HG03469 (cell line): ENCODE results near the gene ADCY7.

Source experiments
- ATAC-seq: cut with Tn5 transposase; IDR thresholded peaks from one replicate; pipeline ENCODE4 v1.9.1; 2021; ENCODE audit warnings: mild to moderate bottlenecking, moderate library complexity, moderate number of reproducible peaks; ENCODE audit not compliant: unreplicated experiment

ADCY7 gene

DNA sequence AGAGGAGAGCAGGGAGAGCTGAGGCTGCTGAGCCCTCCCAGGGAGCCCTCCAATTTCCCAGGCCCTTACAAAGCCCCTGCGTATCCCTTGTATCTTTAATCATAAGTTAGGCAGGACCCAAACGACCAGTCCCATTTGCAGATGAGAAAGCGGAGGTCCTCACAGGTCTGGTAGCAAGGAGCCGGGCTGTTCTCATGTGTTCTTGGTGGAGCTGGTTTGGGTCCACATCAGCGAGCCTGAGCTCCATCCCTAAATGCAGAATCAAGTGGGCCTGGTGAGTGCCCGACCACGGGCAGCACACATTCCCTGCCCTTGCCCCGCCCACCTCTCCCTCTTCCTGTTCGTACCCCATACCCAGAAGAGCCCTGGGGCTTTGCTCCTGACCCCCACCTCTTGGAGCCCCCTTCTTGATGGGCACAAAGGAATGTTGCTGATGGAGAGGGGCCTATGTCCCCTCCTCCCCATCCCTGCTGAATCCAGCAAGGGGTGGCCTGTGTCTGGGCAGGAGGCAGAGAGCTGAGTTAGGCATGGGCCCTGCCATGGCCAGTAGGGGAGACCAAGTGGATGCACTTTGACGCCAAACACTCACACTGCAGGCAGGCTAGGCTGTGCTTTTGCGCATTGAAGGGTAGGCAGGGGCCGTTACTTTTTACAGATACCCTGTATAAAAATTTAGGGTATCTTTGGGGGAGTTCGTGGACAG is 18.3 kb upstream of the ADCY7 start:
- no peak for ATAC-seq

DNA sequence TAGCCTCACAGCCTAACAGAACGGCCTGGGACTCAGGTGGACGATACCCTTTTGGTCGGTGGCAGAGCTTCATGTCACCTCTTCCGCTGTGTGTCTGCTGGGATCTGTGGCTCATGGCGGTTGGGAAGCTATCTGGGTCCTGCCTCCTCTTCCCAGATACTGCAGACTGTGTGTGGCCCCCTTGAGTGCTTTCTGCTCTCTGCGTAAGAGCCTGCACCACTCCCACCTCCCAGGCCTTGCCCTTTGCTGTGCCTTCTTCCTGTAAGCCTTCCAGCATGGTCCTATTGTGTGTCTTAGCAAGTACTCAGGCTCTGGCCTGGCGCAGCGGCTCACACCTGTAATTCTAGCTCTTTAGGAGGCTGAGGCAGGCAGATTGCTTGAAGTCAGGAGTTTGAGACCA is 17.5 kb upstream of the ADCY7 start:
- ATAC-seq = no peak

DNA sequence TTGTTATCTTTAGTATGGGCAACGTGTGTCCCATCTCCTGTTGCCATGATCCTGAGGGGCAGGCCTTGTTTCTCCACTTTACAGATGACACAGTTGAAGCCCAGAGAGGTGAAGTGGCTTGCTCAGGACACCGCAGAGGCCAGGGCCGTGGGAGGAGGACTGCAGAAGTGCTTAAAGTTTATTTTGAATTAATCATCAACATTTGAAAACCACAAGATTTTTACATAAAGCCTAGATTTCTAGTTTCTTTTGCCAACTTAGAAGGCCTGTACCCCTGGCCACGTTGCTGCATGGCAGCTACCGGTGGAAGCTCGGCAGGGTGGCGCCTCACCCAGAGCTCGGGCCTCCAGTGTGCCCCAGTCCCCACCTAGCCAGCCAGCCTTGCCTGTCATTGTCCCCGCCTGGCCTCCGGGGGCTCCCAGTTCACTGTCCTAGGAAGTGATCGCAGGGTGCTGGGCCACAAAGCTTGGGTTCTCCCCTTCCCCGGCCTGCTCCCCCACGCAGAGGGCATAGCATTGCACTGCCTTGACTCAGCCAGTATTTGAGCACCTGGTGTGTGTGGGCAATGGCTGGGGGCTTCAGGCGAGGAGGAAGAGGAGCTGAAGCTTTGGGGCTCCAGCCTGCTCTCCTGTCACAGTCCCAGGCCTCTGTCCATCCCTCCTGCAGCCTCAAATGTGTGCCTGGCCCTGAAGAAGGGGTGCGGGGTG is 14.8 kb upstream of the ADCY7 start:
- no peak for ATAC-seq

DNA sequence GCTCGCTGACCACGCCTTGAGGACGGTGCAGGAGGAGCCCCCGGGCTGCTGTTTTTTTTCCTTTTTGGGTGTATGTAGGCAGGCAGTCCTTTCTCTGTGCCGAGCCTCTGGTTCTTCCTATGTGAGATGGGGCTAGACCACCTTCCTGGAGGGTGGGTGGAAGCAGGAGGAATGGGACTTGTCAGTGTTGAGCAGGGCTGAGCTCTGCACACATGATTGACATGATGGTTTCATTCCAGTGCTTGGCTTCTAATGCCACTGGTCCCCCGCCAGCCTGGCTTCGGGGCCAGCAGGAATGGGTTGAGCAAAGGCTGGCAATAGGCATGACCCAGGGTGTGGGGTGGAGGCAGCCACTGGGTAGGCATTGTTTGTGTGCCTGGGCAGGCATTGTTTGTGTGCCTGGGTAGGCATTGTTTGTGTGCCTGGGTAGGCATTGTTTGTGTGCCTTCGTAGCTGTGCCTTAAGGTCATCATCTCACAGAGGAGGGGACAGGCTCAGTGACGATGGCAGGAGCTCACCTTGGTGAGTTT is 14.2 kb upstream of the ADCY7 start:
- ATAC-seq = no peak

DNA sequence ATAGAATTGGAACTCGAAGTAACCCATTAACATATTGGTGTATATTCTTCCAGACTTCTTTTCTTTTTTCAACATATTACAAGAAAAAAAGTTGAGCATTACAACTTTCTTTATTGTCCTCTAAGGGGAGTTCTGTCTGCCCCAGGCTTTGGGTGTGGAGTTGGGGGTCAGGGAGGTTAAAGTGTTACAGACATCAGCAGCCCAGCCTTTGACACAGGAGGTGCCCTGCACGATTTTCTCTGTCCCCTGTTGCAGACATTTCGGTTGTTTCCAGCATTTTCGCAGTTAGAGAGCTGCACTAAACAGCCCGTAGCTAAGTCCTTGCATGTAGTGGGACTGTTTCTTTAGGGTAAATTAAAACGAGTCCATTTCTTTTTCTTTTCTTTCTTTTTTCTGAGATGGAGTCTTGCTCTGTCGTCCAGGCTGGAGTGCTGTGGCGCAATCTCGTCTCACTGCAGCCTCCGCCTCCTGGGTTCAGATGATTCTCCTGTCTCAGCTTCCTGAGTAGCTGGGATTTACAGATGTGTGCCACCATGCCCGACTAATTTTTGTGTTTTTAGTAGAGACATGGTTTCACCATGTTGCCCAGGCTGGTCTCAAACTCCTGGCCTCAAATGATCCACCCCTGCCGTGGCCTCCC is 13.4 kb upstream of the ADCY7 start:
- ATAC-seq = no peak

DNA sequence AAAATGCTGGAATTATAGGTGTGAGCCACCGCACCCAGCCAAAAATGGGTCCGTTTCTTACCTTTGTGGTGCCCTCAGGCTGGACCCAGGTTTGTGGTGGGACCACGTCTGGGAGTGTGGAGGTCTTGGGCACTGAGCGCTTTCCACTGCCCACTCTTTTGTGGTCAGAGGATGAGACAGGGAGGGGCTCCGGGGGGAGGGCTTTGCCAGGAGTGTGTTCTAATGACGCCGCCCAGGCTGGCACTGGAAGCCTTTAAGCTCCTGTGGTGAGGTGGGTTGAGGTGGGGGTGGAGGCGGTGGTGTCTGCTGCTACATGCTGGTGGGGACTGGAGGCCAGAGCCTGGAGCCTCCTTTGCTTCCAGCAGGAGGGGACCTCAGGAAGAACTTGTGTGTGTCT is 12.8 kb upstream of the ADCY7 start:
- ATAC-seq = no peak

DNA sequence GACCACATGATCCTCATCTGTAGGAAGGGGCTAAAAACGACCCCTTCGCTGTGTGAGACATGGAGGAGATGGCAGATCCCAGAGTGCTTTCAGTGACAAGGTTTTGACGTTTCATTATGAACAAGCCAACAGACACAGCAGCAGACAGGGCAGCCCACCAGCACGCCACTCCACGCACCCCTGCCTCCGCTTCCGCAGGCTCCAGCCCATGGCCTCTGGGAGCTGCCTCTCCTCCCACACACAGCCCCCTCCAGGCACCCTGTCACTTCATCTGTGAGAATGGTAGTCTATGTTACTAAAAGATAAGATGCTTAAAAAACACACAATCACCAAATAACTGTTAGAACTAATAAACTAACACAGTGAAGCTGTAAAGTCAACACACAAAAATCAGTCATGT is 12.3 kb upstream of the ADCY7 start:
- ATAC-seq = no peak

DNA sequence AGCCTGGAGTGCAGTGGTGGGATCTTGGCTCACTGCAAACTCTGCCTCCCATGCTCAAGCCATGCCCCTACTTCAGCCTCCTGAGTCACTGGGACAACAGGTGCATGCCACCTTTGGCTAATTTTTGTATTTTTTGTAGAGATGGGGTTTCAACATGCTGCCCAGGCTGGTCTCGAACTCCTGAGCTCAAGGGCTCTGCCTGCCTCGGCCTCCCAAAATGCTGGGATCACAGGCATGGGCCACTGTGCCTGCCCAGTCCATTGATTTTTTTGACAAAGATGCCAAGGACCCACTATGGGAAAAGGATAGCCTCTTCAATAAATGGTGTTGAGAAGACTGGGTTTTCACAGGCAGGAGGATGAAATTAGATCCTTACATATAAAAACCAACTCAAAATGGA is 10.8 kb upstream of the ADCY7 start:
- no peak for ATAC-seq

DNA sequence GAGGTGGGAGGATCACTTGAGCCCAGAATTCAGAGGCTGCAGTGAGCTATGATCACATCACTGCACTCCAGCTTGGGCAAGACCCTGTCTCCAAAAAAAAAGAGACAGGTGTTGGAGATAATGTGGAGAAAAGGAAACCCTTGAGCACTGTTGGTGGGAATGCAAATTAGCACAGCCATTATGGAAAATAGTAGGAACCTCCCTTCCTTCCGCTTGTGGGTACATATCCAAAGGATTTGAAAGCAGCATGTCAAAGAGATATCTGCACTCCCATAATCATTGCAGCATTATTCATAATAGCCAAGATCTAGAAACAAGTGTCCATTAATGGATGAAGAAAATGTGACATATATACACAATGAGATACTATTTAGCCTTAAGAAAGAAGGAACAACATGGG is 9.7 kb upstream of the ADCY7 start:
- no peak for ATAC-seq

DNA sequence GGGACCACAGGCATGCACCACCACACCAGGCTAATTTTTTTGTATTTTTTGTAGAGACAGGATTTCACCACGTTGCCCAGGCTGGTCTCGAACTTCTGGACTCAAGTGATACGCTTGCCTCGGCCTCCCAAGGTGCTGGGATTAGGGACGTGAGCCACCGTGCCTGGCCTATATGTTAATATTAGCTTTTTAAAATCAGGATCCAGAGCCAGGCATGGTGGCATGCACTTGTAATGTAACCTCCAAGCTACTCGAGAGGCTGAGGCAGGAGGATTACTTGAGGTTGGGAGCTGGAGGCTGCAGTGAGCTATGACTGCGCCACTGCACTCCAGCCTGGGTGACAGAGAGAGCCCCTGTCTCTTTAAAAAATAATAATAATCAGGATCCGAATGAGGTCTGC is 8.5 kb upstream of the ADCY7 start:
- no peak for ATAC-seq

DNA sequence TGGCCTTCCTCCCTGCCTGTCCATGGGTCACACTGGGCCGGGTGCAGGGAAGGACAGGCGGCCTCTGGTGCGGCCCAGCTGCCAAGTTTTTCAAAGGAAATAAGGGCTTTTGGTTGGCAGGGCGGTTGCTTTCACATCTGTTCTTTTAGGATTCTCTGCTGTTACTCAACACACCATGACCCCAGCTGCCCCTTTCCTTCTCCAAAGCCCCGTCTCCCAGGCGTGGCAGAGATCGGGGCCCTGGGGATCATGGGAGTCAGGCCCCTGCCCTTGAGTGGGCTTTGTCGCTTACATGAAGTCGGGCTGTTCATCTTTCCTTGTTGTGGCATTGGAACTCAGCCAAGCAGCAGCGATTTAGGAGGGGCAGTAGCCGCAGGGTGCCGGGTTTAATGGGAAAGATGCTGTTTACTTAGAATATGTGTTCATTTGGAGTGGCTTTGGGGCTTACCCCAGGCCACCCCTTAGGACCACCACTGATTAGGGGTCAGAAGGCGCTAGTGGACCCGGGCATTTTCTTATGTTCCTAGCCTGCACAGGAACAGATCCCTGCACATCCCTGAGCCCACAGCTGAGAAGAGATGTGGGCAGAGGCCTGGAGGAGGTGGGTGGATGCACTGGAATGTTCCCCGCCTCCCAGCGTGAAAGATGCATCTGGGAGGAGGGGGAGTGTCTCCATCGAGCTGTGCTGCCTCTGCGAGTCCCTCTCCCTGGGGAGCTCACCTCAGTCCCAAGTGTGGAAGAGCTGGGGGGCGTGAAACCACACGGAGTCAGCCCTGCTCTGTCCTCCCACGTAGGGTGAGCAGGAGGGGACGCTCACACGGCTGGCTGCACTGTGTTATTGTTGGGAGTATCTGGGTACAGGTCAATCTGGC is 6.8 kb upstream of the ADCY7 start:
- ATAC-seq = no peak

DNA sequence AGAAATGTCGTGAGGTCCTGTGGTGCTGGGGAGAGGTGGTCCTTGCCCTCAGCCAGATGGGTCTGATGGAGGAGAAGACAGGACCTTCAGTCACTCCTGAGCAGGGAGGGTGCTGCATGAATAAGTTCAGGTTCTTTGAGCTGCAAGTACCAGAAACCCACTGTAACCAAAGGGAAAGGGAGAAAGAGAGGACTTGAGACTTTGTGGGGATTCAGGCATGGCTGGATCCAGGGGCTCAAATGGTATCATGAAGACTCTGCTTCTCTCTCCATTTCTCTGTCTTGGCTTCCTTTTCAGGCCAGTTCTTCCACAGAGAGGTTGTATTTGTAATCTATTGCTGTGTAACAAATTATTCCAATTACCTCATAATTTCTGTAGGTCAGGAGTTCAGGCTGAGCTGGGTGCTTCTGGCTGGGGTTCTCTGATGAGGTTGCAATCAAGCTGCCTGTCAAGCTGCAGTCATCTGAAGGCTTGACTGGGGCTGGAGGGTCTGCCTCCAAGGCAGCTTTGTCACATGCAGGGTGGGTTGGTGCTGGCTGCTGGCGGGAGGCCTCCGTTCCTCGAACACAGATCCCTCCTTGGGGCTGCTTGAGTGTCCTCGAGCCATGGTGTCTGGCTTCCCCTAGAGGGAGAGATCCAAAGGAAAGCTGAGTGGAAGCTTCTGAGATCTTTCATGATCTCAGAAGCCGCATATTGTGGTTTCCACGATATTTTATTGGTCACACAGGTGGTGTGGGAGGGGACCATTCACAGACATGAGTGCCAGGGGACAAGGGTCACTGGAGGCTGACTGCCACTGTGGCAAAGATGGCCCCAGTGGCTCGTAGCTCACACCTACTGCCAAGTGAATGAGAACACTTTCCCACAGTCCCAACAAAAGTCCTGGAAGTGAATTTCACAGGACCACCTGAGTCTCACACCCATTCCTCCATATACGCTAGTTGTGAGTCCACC is 5.9 kb upstream of the ADCY7 start:
- no peak for ATAC-seq

DNA sequence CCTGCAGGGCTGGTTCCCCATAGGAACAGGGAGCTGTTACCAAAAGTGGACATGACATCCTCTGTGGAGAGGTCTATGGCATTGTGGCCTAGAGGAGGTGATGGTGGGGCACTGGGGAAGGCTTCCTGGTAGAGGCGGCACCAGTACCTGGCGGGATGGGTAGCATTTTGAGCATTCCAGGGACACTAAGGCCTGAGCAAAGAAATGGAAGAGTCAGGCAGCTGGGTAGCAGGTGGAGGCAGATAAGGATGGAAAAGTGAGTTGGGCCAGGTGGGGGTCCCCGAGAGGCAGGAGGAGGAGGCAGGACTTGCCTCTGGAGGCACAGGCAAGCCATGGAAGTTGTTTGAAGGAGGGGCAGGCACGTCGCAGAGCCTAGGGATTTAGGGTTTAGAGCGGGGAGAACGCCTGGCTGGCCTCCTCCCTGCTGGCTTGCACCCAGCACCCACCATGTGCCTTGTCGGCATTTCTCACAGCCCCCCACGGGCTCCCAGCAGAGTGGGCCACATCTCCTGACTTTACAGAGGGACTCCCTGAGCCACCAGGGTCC is 5.1 kb upstream of the ADCY7 start:
- ATAC-seq = no peak

DNA sequence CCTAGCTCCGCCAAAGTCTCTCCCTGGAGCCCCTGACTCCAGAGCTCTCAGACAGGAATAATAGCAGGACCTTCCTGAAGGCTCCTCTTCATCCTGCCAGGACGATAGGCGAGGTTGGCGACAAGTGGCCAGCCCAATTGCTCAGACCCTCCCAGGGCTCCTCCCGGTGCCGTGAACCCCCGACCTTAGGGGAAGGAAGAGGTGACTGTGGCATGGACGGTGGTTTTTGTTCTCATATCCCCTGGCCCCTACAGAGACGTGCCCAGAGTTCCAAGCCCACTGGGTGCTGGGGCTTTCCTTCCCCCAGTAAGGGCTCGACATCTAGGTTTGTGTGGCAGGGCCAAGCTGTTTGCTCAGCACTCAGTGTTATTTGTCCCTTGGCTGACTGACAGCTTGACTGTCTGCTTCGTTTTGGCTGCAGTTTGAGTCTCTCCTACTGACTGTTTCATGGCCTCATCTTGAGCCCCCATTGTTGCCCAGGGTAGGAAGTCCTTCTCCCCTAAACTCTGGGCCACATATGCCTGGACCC is 4.6 kb upstream of the ADCY7 start:
- ATAC-seq = no peak

DNA sequence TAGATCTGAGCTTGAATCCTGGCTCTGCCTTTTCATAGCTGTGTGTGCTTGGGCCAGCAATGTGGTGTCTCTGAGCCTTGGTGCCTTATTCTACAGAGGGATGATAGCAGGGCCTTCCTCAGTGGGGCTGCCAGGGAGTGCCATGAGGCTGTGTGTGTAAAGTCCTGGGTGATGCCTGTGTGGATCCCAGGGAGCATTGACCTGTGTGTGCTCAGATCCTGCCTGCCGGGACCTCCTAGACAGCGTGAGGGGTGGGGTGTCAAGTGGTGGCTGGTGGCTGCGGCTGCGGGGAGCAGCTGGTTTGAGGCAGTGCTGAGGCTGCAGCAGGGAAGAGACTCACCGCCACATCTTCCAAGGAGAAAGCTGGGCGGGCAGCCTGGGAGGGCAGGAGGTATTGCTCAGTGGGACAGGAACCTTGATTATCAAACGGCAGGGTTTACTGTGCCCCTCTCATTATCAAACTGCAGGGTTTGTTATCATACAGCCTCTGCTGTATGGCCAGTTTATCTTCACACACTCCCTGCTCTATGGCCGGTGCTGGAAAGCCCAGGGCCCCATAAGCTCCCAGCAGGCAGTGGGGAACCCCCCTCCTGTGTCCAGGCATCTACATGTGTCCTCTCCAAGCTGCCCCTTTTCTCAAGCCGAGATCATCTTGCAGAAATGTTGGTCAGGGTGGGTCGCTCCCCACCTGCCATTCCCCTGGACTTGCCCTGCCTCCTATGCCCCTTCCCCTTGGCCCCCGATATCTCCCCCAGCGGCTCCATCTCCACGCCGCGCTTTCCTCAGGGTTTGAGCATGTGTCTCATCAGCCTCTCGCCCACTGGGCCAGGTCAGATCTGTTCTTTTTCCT is 3.1 kb upstream of the ADCY7 start:
- ATAC-seq = no peak

DNA sequence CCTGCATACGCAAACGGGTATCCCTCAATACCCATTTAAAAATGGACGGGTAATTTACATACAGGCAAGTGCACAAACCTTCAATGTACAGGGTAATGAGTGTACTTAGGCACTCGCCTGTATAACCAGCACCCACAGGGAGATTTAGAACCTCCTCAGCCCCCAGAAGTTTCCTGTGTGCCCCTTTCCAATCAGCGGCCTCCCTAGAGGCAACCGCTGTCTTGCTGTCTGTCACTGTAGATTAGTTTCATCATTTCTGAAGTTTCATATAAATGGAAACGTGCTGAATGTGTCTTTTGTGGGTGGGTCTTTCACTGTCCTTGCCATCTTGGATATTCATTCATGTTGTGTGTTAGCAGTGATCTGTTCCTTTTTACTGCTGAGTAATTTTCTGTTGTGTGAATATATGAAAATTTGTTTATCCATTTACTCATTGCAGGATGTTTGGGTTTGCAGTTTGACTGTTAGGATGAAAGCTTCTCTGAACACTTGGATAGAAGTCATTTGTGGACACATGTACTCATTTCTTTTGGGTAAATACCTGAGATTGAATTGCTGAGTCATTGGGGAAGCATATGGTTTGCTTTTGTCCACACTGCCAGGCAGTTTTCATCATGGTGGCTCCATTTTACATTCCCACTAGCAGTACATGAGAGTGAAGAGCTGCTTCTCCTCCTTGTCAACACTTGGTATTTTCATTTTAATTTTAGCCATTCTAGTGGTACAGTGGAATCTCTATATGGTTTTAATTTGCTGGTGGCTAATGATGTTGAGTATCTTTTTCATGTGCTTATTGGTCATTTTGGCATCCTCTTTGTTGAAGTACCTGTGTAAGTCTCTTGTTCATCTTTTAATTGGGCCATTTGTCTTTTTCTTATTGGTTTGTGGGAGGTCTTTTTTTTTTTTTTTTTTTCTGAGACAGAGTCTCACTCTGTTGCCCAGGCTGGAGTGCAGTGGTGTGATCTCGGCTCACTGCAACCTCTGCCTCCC is 2.1 kb upstream of the ADCY7 start:
- ATAC-seq = no peak

DNA sequence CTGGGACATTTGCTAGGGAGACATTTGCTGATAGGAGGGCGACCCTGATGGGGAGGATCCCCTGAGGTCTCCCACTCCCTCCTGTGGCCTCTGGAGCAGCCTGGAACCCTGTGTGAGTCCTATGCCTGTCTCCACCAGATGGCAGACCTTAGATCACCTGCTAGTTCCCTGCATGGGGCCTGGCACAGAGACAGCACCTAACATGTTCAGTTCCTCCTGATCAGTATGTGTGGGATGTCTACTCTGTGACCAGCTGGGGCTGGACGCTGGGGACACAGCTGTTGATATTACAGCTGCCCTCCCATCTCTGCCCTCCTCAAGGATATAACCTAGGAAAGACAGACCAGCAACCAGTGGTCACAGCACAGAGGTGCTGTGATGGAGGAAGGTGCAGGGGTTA is 1.1 kb upstream of the ADCY7 start:
- no peak for ATAC-seq
